DMS53 treated with DMSO at 0.1 percent for 48 hours (cell line): ENCODE measurements around the gene ABCB8.

Experiments
- DNase-seq: peaks from one replicate; lab custom pipeline; 2025; ENCODE audit not compliant: unreplicated experiment; lab: John Stamatoyannopoulos, UW

ABCB8 gene

DNA sequence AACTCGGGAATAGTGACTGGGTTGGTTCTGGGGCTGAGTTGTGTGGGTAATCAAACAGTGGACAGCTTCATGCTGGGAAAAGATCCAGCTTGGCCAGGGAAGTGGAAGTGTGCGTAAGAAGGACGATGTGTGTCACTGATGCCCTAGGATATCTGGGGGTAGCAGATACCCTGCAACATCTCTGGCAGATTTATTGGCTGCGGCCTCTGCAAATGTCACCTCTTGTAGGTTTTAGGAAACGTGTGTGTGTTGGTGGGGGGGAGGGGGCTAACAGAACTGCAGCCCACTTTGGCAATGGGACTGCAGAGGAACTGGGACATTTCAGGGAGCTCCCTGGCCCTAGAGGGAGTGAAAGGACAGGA lies 57.1 kb downstream of the ABCB8 start:
- DNase-seq, result no peak

DNA sequence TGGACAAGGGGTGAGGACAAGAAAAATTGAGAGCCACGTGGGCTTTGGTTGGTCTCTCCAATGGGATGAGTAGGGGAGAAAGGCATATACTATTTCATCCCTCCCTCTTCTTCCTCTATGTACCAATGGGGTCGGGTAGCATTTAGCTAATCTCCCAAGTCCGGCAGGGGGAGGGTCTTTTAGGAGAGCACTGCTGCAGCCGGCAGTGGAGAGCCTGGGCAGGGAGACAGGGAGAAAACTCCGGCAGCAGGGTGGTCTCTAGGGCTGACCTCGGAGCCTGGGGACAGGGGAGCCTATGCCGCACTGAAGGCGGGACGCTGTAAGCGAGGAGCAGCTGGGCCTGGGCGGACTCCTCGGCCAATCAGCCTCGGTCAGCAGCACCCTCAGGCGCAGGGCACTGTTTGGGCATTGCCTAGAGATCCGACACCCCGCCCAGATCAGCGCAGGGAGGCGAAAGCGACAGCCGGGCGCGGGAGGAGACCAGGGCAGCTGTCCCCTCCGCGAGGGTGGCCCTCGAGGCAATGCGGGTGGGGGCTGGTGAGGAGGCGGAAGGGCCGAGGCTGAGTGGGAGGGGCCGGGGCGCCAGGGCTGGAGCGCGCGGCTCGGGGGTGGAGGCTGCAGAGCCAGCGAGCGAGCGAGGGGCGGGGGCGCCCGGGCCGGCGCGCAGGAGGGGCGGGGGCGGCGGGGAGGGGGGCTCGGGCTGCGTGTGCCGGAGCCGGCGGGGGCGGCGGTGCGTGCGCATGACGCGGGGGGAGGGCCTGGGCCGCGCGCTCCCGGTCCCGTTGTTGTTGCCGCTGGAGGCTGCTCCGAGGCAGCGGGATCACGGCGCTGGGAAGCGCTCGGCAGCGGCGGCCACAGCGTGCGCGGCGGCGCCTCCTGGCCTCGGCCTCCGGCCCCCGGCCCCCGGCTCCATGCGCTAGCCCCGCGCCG lies 57.7 kb downstream of the ABCB8 start, which contains the start of gene AGAP3:
AGAP3 (plus strand) TSS at position 785 of the 930 bp plus-strand sequence. CDS start 267 bp downstream, outside the sequence.
- peak; percentile 91 for DNase-seq

DNA sequence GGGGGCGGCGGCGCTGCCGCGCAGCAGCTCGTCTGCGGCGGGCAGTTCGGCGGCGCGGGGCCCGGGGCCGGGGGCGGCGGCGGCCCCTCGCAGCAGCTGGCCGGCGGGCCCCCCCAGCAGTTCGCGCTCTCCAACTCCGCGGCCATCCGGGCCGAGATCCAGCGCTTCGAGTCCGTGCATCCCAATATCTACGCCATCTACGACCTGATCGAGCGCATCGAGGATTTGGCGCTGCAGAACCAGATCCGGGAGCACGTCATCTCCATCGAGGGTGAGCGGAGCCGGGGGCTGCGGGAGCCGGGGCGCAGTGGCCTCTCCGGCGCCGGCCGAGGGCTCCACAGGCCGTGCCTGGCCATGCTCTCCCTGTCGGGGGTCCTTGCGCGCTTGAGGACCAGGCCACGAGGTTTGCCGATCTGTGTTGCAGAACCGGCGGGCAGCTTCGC lies 58.6 kb downstream of the ABCB8 start:
- no peak for DNase-seq

DNA sequence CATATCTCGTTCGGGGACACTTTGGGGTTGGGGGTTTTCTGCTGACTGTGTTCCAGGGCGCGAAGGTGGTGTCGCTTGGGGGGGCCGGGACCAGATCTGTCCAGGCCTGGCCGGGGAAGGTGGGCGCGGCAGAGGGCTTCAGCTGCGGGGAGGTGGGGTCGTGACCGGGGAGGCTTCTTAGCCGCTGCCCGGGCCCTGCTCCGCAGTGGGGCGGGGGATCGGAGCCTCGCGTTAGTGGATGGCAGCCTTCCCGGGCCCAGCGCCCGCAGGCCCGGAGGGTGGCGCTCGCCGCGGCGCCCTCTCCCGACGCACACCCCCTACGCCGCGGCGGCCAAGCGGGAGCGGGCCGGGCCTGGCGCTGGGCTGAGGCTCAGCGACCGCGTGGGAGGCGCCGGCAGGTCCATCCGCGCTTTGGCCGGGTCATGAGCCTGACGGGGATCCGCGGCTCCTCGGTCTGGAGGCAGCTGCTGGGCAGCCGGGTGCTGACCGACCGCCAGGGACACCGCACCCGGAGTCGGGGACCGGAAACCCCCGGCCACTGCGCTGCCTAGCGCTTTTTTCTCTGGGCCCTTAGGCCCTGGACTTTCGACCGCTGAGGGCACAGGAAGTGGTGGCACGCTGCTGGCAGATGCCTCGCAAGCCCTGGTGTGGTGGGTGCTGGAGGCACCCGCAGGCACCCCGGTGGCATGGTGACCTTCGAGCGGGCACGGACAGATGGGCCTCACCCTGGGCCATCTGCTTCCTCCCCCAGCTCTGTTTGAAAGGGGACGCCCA lies 59.2 kb downstream of the ABCB8 start:
- DNase-seq, result peak; percentile 47

DNA sequence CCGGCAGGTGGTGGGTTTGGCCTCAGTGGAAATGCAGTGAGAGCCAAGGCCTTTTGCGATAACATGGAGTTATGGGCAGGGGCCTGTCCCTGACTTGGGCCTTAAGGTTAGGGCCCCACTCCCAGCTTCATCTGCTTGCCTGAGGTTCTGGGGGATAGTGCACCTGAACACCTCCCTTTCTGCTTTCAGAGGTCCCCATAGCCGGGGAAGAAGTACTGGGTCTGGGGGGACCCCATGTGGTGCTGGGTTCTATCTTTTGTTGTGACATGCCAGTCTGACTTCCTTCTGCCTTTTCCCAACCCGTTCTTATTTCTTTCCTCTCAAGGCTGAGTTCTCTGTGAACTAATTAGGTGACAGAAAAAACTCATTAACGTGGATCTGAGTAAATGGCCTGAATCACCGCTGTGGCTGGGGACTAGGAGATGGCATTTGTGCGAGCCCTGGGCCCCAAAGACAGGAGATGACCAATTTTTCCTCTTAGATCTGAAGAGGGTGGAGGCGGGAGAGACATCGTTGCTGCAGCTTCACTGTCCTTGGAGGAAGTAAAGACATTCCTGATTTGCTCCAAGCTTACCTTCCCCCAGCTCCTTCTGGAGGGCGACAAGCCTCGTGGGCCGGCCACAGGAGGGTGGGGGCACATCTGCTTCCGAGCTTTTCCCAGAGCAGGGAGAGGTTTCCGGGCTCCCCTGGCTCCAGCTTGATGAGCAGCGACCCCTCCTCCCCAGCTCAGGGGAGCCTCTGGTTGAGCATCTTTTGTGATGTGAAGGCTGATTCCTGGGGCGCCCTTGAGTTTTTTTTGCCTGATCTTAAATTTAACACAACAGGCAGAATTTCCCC lies 60.0 kb downstream of the ABCB8 start:
- no peak for DNase-seq

DNA sequence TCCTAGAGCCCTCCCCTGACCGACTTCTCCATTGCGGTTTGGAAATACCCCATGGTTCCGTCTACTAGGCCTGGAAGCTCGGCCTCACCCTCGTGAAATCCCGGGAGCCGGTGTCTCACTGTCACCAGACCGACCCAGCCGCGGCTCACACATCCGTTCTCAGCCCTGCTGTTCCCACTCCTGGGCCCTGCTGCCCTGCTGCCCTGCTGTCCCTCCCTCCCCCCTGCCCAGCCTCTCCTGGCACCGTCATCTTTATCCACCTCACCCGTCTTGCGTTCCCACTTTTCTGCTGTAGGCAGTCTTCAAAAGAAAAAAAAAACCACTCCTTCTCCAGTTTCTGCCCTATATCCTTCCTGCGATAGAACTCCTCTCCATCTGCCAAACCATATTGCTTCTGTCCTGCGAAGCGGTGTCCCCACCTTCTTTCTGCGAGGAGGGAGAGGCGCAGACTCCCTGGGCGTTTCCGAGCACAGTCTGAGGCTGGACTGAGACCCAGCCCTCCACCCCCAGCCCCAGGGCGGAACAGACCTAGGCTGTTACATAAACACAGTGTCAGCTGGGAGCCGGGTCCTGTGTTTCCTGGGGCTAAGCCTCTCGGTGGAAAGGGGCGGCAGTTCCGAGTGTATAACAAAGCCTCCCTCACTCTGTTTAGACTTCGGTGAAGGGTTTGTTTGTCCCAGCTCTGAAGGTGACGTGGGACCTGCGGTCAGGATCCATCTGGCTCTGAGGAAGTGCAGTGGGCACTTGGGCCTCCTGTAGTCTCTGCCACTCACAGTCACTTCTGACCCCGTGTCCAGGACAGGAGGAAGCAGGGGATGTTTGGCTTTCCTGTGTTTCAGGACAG lies 60.8 kb downstream of the ABCB8 start:
- DNase-seq, result no peak

DNA sequence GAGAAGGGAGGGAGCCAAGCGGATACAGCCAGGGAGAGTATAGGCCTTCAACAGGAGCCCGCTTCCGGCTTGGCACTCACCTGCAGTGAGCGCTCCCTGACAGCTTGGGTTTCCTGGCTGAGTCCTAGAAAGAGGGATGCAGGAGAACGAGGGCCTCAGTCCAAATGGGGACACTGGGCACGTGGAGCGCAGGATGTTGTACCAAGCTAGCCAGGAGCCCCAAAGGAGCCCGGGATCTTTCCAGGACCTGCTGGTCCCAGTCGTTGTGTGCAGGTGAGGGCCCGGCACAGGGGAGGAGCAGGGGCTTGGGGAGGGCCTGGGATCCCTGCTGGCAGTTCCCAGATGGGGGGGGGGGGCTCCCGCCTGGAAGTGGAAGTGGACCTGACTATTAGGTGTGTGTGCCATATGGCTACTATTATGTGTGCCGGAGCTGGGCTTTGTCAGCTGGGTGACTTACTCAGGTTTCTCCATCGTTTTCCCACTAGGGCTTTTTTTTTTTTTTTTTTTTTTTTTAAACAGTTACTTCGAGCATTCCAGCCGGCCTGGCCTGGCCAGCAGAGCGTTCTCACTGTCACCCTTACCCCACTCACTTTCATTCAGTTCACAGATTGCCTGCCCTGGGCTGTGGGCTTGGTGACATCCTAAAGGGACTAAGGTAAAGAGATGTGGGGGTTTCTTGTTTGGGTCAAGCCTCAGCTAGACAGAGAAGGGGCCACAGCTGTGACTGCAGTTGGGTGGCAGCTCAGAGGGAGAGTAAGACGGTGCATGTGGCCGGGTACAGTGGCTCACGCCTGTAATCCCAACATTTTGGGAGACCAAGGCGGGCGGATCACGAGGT lies 61.9 kb downstream of the ABCB8 start:
- DNase-seq, result no peak

DNA sequence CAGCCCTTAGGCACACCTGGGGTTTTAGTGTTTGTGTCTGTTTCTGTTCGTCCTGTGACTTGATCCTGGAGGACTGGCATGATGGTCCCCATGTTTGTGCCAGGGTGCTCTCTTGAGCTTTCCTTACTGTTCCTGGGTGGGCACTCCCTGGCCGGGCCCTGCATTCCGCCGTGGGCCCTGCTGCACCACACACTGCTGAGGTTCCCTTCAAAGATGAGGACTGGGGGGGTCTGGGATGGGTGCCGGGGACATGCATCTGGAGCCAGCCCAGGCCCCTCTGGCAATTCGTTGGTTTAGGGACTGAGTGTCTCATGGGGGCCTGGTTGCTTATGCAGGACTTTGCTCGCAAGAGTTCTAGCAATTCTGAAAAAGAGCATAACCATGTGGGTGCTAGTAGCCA lies 62.8 kb downstream of the ABCB8 start:
- no peak for DNase-seq

DNA sequence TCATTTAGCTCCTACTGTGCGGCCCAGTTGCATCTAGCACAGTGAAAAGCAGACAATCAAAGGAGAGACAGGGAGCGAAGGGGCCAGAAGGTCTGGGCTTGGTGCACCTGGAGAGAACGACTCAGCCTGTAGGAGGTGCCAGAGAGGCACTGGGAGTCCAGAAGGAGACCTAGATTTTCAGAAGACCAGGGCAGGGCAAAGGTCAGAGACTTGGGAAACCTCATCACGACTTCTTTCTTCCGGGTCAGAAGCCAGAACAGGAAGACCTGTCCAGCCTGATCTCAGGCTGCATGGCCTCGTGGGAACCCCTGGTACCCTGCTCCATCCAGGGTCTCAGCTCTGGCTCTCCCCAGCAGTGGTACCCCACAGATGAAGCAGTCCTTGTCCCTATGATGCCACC lies 63.2 kb downstream of the ABCB8 start:
- DNase-seq, result no peak

DNA sequence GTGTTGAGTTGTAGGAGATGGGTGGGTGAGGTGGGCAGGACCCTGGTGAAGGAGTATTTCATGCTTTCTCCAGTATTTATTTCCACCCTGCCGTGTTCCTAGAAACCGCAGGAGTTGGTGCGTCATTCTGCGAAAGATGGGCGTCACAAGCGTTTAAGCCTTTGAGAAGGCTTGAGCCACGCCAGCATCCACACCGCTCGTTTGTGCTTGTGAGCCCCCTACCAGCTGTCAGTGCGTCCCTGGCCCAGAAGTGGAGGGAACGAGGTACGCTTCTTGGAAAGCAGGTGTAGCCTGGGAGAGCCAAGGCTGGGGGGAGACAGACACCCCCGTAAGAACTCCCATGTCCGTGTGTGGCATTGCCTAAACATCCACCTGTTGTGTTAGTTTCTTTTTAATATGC lies 63.7 kb downstream of the ABCB8 start:
- no peak for DNase-seq

DNA sequence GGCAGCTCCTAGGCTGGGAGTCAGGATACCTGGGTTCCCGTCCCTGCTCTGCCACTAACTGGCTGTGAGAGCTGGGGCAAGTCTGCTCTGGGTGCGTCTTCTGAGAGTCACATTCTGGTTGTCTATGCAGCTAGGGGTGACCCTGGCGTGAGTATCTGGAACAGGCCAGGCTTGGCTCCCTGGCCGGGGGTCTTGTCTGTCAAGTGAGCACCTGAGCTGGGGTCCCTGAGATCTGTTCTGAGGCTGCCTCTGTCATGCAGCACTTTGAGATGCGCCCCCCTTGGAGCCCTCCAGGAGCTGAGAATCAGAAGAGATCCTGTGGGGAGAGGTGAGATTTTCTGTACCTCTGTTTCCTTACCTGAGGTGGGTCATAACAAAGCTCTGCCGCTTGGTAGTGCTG lies 65.5 kb downstream of the ABCB8 start:
- no peak for DNase-seq

DNA sequence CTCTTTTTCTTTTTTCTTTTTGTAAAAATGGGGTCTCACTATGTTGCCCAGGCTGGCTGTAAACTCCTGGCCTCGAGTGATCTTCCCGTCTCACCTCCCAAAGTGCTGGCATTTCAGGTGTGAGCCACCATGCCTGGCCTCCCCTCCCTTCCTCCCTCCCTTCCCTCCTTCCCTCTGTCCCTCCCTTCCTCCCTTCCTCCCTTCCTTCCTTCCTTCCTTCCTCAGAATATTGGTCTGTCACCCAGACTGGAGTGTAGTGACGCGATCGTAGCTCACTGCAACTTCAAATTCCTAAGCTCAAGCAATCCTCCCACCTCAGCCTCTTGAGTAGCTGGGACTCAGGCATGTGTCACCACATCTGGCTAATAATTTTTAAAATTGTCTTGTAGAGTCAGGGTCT lies 66.4 kb downstream of the ABCB8 start:
- DNase-seq, result no peak

DNA sequence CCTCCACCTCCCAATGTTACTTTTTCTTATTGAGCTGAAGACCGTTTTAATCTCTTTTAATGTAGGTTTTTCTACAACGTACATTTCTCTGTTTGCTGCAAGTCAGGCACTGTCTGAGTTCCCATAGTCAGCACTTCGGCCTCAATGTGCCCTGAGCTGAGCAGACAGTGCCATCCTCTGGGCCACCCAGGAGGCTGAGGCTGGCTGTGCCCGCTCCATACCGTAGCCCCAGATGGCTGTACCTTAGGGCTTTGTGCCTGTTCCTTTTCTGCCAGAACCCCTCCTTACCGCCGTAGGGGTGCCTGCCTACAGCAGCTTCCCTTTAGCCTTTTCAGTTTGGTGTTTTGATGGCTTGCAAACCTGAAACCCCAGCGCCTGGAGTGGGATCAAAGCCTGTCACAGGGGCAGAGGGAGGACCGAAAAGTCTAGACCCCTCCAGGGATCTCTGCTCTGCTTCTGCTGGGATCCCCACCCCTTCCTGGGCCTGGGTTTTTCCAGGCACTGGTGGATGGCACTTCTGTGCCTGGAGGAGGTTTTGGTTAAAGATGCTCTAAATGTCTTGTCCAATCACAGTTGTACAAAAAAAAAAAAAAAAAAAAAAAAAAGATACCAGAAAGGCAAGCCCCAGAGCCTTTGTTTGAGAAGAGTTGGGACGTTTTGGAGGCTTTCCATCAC lies 67.0 kb downstream of the ABCB8 start:
- DNase-seq, result no peak

DNA sequence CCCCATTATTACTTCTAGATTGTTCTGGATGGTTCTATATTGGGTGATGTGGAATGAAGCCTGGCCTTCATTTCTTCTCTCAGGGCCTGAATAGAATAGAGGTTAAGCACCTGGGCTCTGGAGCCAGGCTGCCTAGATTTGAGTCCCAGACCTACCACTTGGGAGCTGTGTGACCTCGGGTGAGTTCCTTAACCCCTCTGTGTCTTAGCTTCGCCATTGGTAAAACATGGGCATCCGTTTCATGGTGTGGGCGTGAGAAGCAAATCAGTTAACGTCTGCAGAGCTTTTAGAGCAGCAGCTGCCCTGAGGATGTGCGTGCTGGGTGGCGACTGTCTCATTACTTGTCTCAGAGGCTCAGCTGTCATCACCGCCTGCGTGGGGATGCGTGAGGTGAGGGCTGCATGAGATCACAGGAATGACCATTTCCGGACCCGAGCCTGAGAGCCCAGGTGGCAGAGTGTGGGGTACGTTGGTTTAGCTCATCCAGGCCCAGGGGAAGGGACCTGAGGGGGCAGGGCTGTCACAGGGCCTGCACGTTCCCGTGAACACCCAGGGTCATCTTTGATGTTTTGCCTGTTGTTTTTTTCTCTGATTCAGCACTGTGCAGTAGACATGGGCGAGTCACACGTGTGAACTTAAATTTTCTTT lies 67.7 kb downstream of the ABCB8 start:
- no peak for DNase-seq
